ENCODE measurements around the gene CFB. TPM values are rescaled to one million over a fixed set of nuclear protein-coding genes. Genes with fewer than 3 reads are reported as not detected.

CFB gene
- total RNA-seq, 1 donor from 2014 or later, result 1.4 TPM

- peak overlapping the region; percentile 87 for H3K4me3 ChIP-seq (ENCODE audit: insufficient read depth, low read depth, low read length)
- peak overlapping the region; percentile 93 for H3K4me3 Mint-ChIP-seq (ENCODE audit: unreplicated experiment)
- H3K4me2 ChIP-seq (ENCODE audit: low read length), result peak overlapping the region; percentile 99
- DNase-seq (ENCODE audit: low read depth) (no peak), FAIRE-seq (no peak)
- H3K36me3 ChIP-seq (ENCODE audit: insufficient read depth, low read length), result peaks cover 13% of the 10 kb centered on the region
- H3K36me3 Mint-ChIP-seq (ENCODE audit: low read depth, unreplicated experiment), result peaks cover 25% of the 10 kb centered on the region
- H4K20me1 ChIP-seq (ENCODE audit: insufficient read depth, low read length), result peaks cover 15% of the 10 kb centered on the region
- peaks cover 49% of the 10 kb centered on the region for H3K79me2 ChIP-seq (ENCODE audit: insufficient read depth, low read length)
- no peaks in the 10 kb centered on the region for H3K9me3 ChIP-seq (ENCODE audit: insufficient read depth, low read depth, low read length)
- H3K9me3 Mint-ChIP-seq (ENCODE audit: unreplicated experiment), result no peaks in the 10 kb centered on the region
- no peaks in the 10 kb centered on the region for H3K27me3 Mint-ChIP-seq (ENCODE audit: low read depth, unreplicated experiment)
- H3K4me1 Mint-ChIP-seq (ENCODE audit: low read depth, unreplicated experiment), result peaks cover 20% of the 10 kb centered on the region
- no peaks in the 10 kb centered on the region for H3K27me3 ChIP-seq (ENCODE audit: insufficient read depth, low read length)
- no peak overlapping the region for H3K27ac Mint-ChIP-seq (ENCODE audit: unreplicated experiment)
- no peak overlapping the region for H2AFZ ChIP-seq (ENCODE audit: low read depth, low read length)
- H3K9ac ChIP-seq (ENCODE audit: low read length), result peak overlapping the region; percentile 90
- H3K4me1 ChIP-seq (ENCODE audit: insufficient read depth, low read length), result peaks cover 35% of the 10 kb centered on the region
- H3K27ac ChIP-seq (ENCODE audit: low read depth, low read length), result peak overlapping the region; percentile 92
- TF ChIP-seq CTCF (IDR thresholded peaks at IDR 0.05; ENCODE audit: insufficient read depth, low read depth, low read length) (no peak), EZH2 (IDR thresholded peaks at IDR 0.05; ENCODE audit: insufficient read depth, low read length) (no peak)
Measured at GRCh38 chr6:31970604-31971271, 24.8 kb downstream of the CFB start.

- Histone ChIP-seq H3K27me3 (ENCODE audit: insufficient read depth, low read length) (no peaks in the 10 kb centered on the region), H3K4me3 (ENCODE audit: insufficient read depth, low read depth, low read length) (peak overlapping the region; percentile 87), H3K4me1 (ENCODE audit: insufficient read depth, low read length) (peaks cover 35% of the 10 kb centered on the region), H3K79me2 (ENCODE audit: insufficient read depth, low read length) (peaks cover 49% of the 10 kb centered on the region), H2AFZ (ENCODE audit: low read depth, low read length) (peak overlapping the region; percentile 73), H3K4me2 (ENCODE audit: low read length) (peak overlapping the region; percentile 99), H3K9me3 (ENCODE audit: insufficient read depth, low read depth, low read length) (no peaks in the 10 kb centered on the region), H3K9ac (ENCODE audit: low read length) (peak overlapping the region; percentile 90), H3K27ac (ENCODE audit: low read depth, low read length) (peak overlapping the region; percentile 92), H3K36me3 (ENCODE audit: insufficient read depth, low read length) (peaks cover 13% of the 10 kb centered on the region), H4K20me1 (ENCODE audit: insufficient read depth, low read length) (peaks cover 15% of the 10 kb centered on the region)
- H3K4me1 Mint-ChIP-seq (ENCODE audit: low read depth, unreplicated experiment), result peaks cover 20% of the 10 kb centered on the region
- no peak for DNase-seq (ENCODE audit: low read depth)
- no peaks in the 10 kb centered on the region for H3K9me3 Mint-ChIP-seq (ENCODE audit: unreplicated experiment)
- FAIRE-seq, result no peak
- no peaks in the 10 kb centered on the region for H3K27me3 Mint-ChIP-seq (ENCODE audit: low read depth, unreplicated experiment)
- TF ChIP-seq CTCF (IDR thresholded peaks at IDR 0.05; ENCODE audit: insufficient read depth, low read depth, low read length), result no peak
- no peak for TF ChIP-seq EZH2 (IDR thresholded peaks at IDR 0.05; ENCODE audit: insufficient read depth, low read length)
- peaks cover 25% of the 10 kb centered on the region for H3K36me3 Mint-ChIP-seq (ENCODE audit: low read depth, unreplicated experiment)
- H3K4me3 Mint-ChIP-seq (ENCODE audit: unreplicated experiment), result peak overlapping the region; percentile 93
- peak overlapping the region; percentile 98 for H3K27ac Mint-ChIP-seq (ENCODE audit: unreplicated experiment)
Measured at GRCh38 chr6:31971279-31971992, 25.5 kb downstream of the CFB start.
